Putamen (tissue), 1 donor: ENCODE data around the gene INPP5F.

Experiments used
- DNase-seq: peaks from one replicate; pipeline ENCODE4 v3.0.0-alpha.2; 2016; ENCODE audit warnings: low spot score

The INPP5F gene, protein sequence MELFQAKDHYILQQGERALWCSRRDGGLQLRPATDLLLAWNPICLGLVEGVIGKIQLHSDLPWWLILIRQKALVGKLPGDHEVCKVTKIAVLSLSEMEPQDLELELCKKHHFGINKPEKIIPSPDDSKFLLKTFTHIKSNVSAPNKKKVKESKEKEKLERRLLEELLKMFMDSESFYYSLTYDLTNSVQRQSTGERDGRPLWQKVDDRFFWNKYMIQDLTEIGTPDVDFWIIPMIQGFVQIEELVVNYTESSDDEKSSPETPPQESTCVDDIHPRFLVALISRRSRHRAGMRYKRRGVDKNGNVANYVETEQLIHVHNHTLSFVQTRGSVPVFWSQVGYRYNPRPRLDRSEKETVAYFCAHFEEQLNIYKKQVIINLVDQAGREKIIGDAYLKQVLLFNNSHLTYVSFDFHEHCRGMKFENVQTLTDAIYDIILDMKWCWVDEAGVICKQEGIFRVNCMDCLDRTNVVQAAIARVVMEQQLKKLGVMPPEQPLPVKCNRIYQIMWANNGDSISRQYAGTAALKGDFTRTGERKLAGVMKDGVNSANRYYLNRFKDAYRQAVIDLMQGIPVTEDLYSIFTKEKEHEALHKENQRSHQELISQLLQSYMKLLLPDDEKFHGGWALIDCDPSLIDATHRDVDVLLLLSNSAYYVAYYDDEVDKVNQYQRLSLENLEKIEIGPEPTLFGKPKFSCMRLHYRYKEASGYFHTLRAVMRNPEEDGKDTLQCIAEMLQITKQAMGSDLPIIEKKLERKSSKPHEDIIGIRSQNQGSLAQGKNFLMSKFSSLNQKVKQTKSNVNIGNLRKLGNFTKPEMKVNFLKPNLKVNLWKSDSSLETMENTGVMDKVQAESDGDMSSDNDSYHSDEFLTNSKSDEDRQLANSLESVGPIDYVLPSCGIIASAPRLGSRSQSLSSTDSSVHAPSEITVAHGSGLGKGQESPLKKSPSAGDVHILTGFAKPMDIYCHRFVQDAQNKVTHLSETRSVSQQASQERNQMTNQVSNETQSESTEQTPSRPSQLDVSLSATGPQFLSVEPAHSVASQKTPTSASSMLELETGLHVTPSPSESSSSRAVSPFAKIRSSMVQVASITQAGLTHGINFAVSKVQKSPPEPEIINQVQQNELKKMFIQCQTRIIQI

DNA sequence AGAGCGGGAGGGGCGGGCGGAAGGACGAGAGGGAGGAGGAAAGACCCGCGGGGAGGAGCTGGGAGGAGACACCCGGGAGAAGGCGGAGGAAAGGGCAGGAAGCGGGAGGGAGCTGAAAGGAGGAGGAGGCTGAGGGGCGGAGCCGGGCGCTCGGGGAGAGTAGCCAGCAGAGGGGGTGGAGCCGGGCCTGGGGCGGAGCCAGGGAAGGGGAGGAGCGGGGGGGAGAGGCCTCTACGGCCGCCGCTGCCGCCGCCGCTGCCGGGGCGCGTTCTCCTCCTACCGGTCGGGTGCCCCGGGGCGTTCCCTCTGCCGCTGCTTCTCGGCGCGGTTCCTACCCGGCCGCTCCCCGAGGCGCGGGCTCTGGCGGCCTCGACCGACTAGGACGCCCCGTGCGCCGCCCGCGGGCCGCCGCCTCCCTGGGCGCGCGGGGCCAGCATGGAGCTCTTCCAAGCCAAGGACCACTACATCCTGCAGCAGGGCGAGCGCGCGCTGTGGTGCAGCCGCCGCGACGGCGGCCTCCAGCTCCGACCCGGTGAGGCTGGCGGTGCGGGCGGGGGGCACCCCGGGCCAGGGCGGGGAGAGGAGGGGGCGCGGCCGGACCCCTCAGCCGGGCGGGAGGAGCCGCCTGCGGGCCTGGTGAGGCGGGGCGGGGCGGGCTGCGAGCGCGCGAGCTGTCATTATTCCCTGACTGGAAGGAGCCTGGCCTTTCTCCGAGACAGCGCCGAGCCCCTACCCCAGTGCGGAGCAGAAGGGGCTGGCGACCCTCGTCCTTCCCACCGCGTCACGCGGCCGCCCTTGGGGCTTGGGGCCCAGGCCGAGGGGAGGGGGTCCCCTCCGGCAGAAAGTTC is at the start of gene INPP5F:
Gene INPP5F (plus strand): TSS at position 223 of the 848 bp plus-strand sequence. CDS start 213 bp downstream, at position 436.
- DNase-seq: peak; percentile 99

DNA sequence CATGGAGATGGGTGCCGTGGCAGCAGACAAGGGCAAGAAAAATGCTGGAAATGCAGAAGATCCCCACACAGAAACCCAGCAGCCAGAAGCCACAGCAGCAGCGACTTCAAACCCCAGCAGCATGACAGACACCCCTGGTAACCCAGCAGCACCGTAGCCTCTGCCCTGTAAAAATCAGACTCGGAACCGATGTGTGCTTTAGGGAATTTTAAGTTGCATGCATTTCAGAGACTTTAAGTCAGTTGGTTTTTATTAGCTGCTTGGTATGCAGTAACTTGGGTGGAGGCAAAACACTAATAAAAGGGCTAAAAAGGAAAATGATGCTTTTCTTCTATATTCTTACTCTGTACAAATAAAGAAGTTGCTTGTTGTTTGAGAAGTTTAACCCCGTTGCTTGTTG is 48.7 kb upstream of the INPP5F start:
- no peak for DNase-seq

DNA sequence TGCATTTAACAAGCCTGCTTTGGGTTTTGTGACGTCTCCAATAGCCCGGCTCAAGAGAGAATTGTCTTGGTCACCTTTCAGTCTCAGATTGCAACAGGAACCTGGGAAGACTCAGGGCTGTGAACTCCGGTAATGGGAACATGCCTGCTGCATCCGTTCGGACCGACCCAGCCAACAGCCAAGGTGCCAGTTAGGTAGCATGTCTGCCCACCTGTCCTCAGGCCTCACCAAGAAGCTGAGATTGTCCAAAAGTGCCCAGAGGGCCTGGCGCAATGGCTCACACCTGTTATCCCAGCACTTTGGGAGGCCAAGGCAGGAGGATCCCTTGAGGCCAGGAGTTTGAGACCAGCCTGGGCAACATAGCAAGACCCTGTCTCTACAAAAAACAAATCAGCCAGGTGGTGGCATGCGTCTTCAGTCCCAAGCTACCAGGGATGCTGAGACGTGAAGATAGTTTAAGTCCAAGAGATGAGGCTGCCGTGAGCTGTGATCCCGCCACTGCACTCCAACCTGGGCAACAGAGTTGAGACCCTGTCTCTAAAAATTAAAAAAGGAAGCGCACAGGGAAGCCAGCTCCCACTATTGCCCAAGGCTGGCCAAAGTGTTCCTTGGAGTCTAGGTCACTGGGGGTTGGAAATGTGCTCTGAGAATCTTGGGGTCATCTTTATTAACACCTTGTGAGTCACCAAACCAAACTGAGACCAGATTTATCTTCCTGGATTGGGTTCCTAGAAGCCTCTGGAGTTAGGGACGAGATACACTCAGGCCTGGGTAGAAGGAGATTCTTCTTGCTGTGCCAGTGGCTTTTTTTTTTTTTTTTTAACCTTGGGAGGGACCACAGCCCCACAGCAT is 47.7 kb upstream of the INPP5F start:
- DNase-seq: no peak

DNA sequence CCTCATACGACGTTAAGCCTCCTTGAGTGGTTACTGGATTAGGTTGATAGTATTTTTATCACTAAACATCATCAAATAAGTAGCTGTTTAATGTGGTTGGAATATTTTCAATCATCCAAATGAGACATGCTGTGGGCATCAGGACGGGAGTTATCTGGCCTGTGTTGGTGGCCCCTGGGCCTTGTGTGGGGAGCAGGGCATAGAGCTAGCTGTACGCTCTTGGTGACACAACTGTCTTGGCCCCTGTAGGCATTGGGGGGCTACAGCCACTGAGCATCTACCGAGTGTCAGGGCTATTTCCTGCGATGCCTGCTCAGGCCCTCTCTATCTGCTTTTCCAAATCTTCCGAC is 46.4 kb upstream of the INPP5F start:
- no peak for DNase-seq

DNA sequence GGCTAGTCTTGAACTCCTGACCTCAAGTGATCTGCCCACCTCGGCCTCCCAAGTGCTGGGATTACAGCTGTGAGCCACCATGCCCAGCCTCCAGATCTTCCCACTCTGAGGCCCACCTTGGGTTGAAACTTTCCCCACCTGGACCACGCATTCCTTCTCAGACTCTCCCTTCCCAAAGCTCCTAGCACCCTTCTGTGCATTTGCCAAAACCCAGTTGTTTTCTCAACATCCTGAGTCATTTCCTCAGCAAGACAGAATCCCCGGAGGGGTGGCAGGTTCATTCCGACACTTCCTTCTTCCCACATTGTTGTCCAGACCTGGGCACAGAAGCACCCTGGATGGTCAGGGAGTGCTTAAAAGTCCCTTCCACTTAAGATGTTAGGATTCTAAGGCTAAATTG is 45.8 kb upstream of the INPP5F start:
- no peak for DNase-seq

DNA sequence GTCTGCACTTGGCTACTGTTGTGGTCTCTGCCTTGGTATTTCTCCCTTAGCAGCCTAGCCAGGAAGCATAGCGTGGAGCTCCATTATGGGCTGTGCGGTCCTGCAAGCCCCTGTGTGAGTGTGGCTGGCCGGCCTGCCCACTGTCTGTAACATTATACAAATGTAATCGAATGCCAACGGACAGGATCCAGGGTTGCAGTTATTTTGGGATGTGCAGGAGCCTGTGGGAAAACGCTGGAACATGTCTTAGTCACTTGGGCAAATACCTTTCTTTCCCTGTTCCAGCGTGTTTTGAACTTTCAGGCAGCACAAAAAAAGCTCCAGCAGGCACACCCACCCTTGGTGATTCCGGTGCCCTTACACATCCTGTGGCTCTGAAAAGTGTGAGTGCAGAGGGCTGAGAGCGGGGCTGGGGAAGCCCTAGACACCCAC is 45.2 kb upstream of the INPP5F start:
- DNase-seq: no peak

DNA sequence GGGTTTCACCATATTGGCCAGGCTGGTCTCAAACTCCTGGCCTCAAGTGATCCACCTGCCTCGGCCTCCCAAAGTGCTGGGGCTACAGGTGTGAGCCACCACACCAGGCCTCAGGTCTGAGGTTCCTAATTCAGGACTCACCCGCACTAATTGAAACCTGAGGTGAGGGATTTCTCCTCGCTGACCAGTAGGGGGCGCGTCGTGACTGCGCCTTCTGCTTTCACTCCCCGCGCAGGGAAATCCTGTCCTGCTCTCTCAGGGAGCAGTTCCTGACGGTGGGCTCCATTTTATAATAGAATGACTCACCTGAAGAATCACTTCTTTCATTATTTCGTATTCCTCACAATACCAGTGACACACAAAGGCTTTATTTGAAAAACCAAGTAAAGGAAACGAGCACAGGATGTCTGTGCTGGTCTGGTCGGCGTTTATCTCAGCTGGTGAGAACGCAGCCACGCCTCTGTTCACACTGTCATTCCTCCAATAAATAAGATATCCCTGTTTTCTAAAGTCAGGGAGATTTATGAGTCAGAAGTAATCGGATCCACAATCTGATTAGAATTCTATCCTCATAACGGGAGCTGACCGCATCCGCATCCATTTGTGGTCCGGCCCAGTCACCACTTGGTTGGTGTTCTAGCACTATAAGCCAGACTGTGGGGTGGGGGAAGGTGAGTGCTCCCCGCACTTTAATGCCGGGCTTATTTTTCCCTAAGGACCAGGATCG is 39.2 kb upstream of the INPP5F start:
- peak; percentile 80 for DNase-seq

DNA sequence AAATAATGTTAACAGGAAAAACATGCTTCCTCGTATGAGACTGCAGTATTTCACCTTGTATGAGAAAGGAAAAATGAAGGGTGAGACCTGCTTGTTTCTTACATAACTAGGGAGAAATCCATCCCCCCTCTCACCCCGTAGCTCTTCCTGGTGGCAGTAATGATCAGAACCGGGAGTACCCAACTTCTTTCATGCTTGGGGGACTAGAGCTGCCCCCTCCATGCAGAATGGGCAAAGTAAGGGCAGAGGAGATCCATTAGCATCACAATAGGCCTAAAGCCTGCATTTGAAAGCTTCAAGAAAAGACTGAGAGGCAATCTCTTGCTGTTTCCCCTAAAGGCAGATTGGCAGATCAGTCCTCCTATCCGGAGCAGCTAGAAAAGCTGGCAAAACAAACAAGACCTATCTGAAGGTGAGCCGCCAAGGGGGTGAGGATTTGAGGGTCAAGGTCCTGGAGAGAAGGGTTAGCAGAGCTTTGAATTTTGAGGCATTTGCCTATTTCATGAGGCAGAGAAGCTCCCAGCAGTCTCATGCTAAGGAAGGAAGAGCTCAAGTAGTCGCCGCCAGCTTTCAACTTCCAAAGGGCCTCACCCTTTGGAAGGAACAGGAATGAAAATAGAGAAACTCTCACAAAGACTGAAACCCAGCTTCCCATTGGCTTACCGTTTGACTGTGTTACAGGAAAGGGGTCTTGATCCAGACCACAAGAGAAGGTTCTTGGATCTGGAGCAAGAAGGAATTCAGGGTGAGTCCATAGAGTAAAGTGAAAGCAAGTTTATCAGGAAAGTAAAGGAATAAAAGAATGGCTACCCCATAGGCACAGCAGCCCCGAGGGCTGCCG is 38.4 kb upstream of the INPP5F start:
- no peak for DNase-seq

DNA sequence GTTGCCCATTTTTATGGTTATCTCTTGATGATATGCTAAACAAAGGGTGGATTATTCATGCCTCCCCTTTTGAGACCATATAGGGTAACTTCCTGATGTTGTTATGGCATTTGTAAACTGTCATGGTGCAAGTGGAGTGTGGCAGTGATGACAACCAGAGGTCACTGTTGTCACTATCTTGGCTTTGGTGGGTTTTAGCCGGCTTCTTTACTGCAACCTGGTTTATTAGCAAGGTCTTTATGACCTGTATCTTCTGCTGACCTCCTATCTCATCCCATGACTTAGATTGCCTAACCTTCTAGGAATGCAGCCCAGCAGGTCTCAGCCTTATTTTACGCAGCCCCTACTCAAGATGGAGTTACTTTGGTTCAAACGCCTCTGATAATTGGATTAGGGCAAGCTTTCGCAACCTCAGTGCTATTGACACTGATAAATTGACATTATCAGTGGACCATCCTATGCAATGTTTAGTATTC is 37.8 kb upstream of the INPP5F start:
- no peak for DNase-seq

DNA sequence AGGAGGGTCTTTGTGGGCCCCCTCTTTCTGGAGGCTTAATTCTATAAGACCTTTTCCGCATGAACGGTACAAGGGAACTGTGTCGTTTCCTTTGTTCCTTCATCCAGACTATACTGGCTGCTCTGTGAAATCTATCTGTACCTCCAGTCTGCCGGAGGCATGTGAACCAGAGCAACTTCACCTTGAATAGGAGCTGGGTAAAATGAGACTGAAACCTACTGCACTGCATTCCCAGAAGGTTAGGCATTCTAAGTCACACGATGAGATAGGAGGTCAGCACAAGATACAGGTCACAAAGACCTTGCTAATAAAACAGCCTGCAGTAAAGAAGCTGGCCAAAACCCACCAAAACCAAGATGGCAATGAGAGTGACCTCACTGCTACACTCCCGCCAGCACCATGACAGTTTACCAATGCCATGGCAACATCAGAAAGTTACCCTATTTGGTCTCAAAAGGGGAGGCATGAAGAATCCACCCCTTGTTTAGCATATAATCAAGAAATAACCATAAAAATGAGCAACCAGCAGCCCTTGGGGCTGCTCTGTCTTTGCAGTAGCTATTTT is 36.8 kb upstream of the INPP5F start:
- DNase-seq: no peak

DNA sequence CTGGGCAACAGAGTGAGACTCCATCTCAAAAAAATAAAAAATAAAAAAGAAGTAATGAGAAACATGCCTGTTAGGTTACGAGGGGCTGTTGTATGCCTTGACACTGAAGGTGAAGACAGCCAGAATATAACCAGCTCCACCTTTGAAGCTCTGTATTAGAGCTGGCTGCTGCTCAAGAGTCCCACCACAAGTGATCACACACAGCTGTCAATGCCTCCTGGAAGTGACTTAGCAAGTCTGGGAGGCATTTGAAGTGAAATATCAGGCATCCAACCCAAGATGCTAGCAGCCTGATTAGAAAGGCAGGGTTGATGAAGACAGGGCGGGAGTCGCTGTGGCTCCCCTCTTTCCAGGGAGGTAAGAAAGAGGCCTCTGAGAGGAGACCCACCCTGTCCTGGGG is 34.1 kb upstream of the INPP5F start:
- DNase-seq: no peak

DNA sequence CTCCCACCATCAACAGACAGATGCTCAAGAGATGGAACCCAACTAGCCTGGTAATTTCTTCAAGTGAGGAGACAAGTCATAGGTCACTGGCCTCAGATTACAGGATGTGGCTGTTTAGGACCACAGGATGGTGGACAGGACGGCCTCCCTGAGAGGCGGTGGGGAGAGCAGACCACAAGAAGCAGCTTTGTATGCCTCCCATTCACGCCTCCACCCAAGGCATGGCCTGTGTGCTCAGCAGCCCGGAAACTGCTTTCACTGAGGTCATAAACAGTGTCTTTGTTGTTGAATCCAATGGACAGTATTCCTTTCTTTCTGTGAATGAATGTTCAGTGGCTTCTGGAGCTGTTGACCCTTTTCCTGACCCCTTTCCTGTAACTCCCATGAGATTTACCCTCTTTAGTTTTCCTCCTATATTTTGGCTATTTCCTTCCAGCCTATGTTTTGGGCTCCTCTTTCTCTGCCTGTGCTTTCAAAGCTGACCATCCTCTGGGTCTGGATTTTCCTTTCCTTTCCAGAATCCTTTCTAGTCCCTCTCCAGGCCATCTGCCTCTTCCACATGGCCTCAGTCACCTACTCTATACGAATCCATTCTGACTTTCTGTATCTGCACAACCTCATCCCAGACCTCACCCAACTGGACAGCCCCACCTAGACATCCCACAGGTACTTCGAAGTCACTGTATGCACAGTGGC is 32.4 kb upstream of the INPP5F start:
- DNase-seq: peak; percentile 63

DNA sequence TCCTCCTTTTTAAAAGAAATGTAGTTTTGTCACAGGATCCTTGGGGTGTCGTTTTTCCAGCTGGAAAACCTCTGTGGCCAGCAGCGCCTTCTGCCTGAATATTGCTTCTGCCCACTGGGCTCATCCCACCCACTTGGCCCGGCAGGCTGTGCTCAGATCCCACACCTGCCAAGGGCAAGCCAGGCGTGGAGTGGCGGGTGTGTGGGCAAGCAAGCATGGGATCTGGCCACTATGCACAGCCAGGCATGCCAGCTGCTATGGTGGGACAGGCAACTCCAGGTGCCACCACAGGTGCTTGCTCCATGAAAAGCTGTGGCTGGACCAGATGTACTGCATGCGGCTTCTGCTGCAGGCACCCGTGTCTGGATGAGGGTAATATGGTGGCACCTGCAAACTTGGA is 31.2 kb upstream of the INPP5F start:
- no peak for DNase-seq

DNA sequence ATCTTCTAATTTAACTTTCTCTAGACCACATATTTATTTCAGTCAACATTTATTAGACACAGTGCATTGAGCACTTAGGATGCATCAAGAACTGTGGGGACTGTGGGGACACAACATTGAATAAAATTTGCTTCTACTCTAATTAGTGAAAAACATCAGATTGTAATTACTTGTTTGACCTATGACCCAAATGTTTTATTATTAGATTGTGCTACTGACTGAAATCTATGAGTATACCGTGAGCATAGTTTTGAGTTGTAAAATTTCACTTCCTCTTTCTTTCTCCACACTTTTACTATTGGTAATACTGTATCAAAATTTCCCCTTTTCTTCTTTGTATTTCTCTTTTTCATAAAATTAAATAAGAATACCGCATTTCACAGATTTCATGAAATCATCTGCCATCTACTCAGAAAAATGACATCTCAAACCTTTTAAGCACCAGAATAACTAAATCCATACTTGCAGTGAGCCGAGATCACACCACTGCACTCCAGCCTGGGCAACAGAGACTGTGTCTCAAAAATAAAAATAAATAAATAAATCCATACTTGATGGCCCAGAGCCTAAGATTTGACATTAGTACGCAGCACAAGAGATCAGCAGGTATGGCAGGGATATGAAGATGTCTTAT is 25.4 kb upstream of the INPP5F start:
- DNase-seq: no peak

DNA sequence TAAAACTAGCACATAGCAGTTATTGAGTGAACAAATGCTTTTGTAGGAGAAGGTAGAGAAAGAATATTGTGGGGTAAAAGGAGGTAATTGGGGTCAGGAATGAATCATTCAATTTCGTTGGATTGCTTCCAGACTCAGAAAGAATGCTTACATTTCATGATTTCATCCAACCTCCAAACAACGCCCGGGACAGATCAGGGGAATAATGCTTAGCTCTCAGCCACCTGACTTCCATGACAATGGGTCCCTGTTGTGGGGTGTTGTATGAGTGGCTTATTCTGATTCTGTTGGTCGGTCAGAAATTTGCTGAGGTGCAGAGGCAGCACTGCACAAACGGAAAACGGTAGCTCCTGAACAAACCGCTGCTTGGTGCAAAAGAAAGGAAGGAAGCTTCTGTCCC is 24.0 kb upstream of the INPP5F start:
- DNase-seq: no peak

DNA sequence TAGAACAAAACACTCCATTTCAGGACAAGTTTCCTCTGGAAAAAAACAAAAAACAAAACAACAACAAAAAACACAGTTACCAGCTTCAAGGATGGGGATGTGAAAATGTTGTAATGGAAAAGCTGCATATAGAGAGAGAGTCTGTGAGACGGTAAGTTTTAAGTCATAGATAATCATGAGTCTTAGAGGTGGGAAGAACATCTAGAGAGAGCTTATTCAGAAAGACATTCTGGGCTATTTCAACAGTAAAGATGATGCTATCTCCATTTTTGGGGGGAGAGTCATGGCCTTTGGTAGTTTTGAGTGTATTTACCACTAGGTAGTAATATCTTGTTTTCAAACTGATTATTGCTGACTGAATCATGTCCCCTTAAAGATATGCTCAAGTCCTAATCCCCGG is 23.3 kb upstream of the INPP5F start:
- DNase-seq: no peak

DNA sequence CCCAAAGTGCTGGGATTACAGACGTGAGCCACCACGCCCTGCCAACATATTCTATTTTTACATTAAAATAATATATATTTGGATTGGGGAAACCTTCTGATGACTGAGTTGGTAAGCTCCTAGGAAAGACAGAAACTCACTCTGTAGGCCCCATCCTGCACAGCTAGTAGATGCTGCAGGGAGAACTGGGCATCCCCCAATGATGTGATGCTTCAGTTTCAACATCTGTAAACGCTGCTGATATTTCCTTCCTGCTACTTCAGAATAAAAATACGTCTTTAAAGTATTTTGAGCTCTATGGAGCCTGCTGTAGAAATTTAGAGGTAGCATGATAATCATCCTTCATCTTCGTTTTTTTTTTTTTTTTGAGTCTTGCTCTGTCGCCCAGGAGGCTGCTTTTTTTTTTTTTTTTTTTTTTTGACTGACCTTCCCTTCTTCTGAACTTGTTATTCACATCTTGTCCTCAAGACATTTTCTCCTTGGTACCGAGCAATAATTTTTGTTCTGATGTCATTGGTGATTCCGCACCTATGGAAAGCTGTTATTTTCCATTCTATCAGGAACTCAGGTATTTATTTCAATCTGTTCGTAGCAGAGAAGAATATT is 21.8 kb upstream of the INPP5F start:
- no peak for DNase-seq
